HepG2 (cell line): ENCODE results near the gene PNP. TPM values are rescaled to one million over a fixed set of nuclear protein-coding genes. Genes with fewer than 3 reads are reported as not detected.
A peak's percentile ranks its signal among the peaks of the same experiment; 100 is the strongest.

ENCODE experiments used
- ARHGAP35 ChIP-seq: sonication (generic); formaldehyde crosslinking; IDR thresholded peaks from 2 replicates; pipeline ENCODE4 v1.9.0; 2022; ENCODE audit warnings: mild to moderate bottlenecking, inconsistent platforms, moderate library complexity, missing genetic modification reagents, borderline replicate concordance
- FOXO1 ChIP-seq: sonication (generic); formaldehyde crosslinking; IDR thresholded peaks from 2 replicates; pipeline ENCODE4 v1.4.0; 2020; ENCODE audit warnings: missing genetic modification reagents
- HOXD1 ChIP-seq: sonication (generic); formaldehyde crosslinking; IDR thresholded peaks from 2 replicates; pipeline ENCODE4 v1.5.0; 2020; ENCODE audit warnings: missing genetic modification reagents
- MYC ChIP-seq: sonication (generic); formaldehyde crosslinking; IDR thresholded peaks from 2 replicates; pipeline ENCODE4 v1.9.0; 2021; ENCODE audit warnings: missing genetic modification reagents, borderline replicate concordance
- NR2C2 ChIP-seq: sonication (generic); formaldehyde crosslinking; IDR thresholded peaks from 2 replicates; pipeline ENCODE4 v1.4.0; 2020; ENCODE audit warnings: missing genetic modification reagents, mild to moderate bottlenecking, moderate library complexity, borderline replicate concordance
- POLR2A ChIP-seq, 2 experiments: IDR thresholded peaks; 2 replicates each; pipeline ENCODE4 v1.6.1; 2011; ENCODE audit warnings: low read depth in 2 of 2, low read length in 2 of 2, mild to moderate bottlenecking in 1 of 2, moderate library complexity in 1 of 2; ENCODE audit not compliant: insufficient read depth in 1 of 2
- RAD51 ChIP-seq: fragments of 450-650 bp; IDR thresholded peaks from 2 replicates; pipeline ENCODE4 v1.6.1; 2016; ENCODE audit warnings: borderline replicate concordance
- RXRA ChIP-seq: sonication (generic); formaldehyde crosslinking; IDR thresholded peaks from 2 replicates; pipeline ENCODE4 v1.5.1; 2020; ENCODE audit warnings: missing genetic modification reagents
- SCMH1 ChIP-seq: sonication (generic); formaldehyde crosslinking; IDR thresholded peaks from 2 replicates; pipeline ENCODE4 v1.9.0; 2021; ENCODE audit warnings: missing genetic modification reagents, mild to moderate bottlenecking, borderline replicate concordance
- SNAPC2 ChIP-seq: sonication (generic); formaldehyde crosslinking; IDR thresholded peaks from 2 replicates; pipeline ENCODE4 v1.8.1; 2022; ENCODE audit warnings: mild to moderate bottlenecking, missing genetic modification reagents
- TGIF2 ChIP-seq: IDR thresholded peaks from 2 replicates; pipeline ENCODE4 v1.6.1; 2016; ENCODE audit warnings: control low read depth, missing compliant biosample characterization
- ZBTB20 ChIP-seq: sonication (generic); formaldehyde crosslinking; IDR thresholded peaks from 2 replicates; pipeline ENCODE4 v1.8.1; 2023; ENCODE audit warnings: missing genetic modification reagents, low read depth, mild to moderate bottlenecking, borderline replicate concordance
- ZNF569 ChIP-seq: sonication (generic); formaldehyde crosslinking; IDR thresholded peaks from 2 replicates; pipeline ENCODE4 v1.5.0; 2020; ENCODE audit warnings: mild to moderate bottlenecking, missing genetic modification reagents, moderate library complexity, borderline replicate concordance
- ZNF883 ChIP-seq: sonication (generic); formaldehyde crosslinking; IDR thresholded peaks from 2 replicates; pipeline ENCODE4 v1.5.1; 2020; ENCODE audit warnings: mild to moderate bottlenecking, missing genetic modification reagents; ENCODE audit errors: not compliant biosample characterization
- polyA plus RNA-seq, 8 experiments: library from polyadenylated mRNA; depleted of rRNA in 3 of 8; stranded (reverse) in 7 of 8; unstranded in 1 of 8; fragments of >200 nt; fragmentation: Illumina TruSeq in 4 of 8; extraction: Trizol in 4 of 8; gene quantifications; 2 replicates each; pipeline versions ENCODE4 v1.2.1 to v1.2.3, GENCODE V29; 2011 to 2016; ENCODE audit warnings: low read depth in 4 of 8, missing spikeins in 1 of 8, mixed read lengths in 1 of 8; ENCODE audit not compliant: insufficient read depth in 1 of 8
- total RNA-seq, 5 experiments: library from RNA; depleted of rRNA; stranded (reverse); fragments of >200 nt; fragmentation: Illumina TruSeq; extraction: Trizol; gene quantifications; 2 replicates each; pipeline ENCODE4 v1.2.3, GENCODE V29; 2016; ENCODE audit warnings: low read depth in 1 of 5
- TF ChIP-seq, protein P1 (sequence below): sonication (generic); formaldehyde crosslinking; IDR thresholded peaks from 2 replicates; pipeline ENCODE4 v1.9.0; 2022; ENCODE audit warnings: missing genetic modification reagents, mild to moderate bottlenecking, borderline replicate concordance
- TF ChIP-seq, protein P2 (sequence below): sonication (generic); formaldehyde crosslinking; IDR thresholded peaks from 2 replicates; pipeline ENCODE4 v1.8.0; 2023; ENCODE audit warnings: mild to moderate bottlenecking, missing genetic modification reagents
- TF ChIP-seq, protein P3 (sequence below): sonication (generic); formaldehyde crosslinking; IDR thresholded peaks from 2 replicates; pipeline ENCODE4 v1.4.0; 2020; ENCODE audit warnings: missing genetic modification reagents, borderline replicate concordance

Gene PNP
- total and polyA plus RNA-seq, 2 of the 13 experiments (the other 11 are each of a cell fraction or from before 2014, with no cell fraction given): 45.4 to 74.8 TPM

DNA sequence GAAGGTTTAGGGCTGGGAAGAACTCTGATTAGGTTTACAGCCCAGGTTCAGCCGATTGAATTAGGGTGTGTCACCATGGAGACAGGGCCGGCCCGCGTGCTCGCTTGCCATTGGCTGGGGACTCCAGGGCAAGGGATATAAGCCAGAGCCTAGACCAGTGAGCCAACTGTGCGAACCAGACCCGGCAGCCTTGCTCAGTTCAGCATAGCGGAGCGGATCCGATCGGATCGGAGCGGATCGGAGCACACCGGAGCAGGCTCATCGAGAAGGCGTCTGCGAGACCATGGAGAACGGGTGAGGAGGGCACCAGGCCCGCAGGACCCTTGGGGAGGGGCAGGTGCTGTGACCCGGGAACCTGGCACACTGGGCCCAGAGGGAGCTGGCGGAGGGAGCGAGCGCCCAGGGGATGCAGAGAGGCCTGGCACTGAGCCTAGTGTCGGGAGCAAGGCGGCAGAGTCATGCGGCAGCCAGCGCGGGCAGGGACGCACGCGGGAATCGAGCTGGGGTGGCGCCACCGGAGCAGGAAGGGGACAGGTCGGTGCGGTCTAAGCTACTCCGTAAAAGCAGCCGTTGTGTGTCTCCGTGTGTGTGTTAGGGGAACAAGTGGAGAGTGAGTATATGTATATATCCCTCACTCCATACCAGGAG lies at the start of gene PNP (continued):
- TF ChIP-seq, protein P1, sequence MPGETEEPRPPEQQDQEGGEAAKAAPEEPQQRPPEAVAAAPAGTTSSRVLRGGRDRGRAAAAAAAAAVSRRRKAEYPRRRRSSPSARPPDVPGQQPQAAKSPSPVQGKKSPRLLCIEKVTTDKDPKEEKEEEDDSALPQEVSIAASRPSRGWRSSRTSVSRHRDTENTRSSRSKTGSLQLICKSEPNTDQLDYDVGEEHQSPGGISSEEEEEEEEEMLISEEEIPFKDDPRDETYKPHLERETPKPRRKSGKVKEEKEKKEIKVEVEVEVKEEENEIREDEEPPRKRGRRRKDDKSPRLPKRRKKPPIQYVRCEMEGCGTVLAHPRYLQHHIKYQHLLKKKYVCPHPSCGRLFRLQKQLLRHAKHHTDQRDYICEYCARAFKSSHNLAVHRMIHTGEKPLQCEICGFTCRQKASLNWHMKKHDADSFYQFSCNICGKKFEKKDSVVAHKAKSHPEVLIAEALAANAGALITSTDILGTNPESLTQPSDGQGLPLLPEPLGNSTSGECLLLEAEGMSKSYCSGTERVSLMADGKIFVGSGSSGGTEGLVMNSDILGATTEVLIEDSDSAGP (CRISPR knock-in tag): peak; percentile 94
- TF ChIP-seq SCMH1 (no peak), TGIF2 (peak; percentile 62), SNAPC2 (peak; percentile 85; the same call in 1 of the 2 replicates), POLR2A (IDR thresholded peaks at IDR 0.05; ENCODE audit: insufficient read depth in 1 of 2, low read depth in 2 of 2, low read length in 2 of 2) (peak; percentile 100), ZNF569 (CRISPR knock-in tag) (no peak), RAD51 (no peak), RXRA (CRISPR knock-in tag) (peak; percentile 78; the same call in 1 of the 2 replicates), MYC (CRISPR knock-in tag) (peak; percentile 87), FOXO1 (CRISPR knock-in tag) (peak; percentile 61), ZNF883 (peak; percentile 92), NR2C2 (CRISPR knock-in tag) (peak; percentile 29; the same call in 1 of the 2 replicates), HOXD1 (0 out of 2 replicates have a peak, but pooled peaks have one; percentile 68), ARHGAP35 (CRISPR knock-in tag) (peak; percentile 95; the same call in 1 of the 2 replicates), ZBTB20 (CRISPR knock-in tag) (peak; percentile 71; the same call in 1 of the 2 replicates)
- TF ChIP-seq, protein P2, sequence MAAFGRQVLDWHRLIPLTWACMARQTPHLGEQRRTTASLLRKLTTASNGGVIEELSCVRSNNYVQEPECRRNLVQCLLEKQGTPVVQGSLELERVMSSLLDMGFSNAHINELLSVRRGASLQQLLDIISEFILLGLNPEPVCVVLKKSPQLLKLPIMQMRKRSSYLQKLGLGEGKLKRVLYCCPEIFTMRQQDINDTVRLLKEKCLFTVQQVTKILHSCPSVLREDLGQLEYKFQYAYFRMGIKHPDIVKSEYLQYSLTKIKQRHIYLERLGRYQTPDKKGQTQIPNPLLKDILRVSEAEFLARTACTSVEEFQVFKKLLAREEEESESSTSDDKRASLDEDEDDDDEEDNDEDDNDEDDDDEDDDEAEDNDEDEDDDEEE: no peak
- TF ChIP-seq, protein P3, sequence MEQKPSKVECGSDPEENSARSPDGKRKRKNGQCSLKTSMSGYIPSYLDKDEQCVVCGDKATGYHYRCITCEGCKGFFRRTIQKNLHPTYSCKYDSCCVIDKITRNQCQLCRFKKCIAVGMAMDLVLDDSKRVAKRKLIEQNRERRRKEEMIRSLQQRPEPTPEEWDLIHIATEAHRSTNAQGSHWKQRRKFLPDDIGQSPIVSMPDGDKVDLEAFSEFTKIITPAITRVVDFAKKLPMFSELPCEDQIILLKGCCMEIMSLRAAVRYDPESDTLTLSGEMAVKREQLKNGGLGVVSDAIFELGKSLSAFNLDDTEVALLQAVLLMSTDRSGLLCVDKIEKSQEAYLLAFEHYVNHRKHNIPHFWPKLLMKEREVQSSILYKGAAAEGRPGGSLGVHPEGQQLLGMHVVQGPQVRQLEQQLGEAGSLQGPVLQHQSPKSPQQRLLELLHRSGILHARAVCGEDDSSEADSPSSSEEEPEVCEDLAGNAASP (CRISPR knock-in tag): peak; percentile 38; the same call in 1 of the 2 replicates
